Measurements from ENCODE around the gene UHMK1. TPM values are rescaled to one million over a fixed set of nuclear protein-coding genes. Genes with fewer than 3 reads are reported as not detected.

UHMK1 gene
- total RNA-seq, 1 donor from 2014 or later, result 43.5 TPM

DNA sequence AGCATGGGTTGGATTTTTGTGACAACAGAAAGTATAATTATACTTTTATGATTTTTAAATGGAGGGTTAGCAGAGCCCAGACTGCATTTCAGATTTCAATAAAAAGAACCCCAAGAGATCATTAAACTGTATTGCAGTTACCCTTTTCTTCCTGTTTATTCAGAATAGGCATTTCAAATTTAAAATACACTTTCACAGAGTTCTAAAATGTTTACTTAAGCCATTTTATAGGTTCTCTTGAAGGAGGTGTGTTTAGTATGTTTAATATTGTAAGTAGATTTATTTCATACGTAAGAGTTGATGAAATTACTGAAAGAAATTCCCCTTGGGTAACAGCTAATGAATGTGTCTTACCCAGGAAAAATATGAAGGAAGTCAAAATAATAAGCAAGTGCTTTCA is 81.3 kb downstream of the UHMK1 start:
- H4K20me1 ChIP-seq (ENCODE audit: insufficient read depth, low read length), result peaks cover 39% of the 10 kb centered on the region
- Mint-ChIP-seq H3K27me3 (ENCODE audit: low read depth, unreplicated experiment) (no peaks in the 10 kb centered on the region), H3K4me1 (ENCODE audit: low read depth, unreplicated experiment) (no peaks in the 10 kb centered on the region), H3K36me3 (ENCODE audit: low read depth, unreplicated experiment) (peaks cover 4% of the 10 kb centered on the region), H3K9me3 (ENCODE audit: unreplicated experiment) (no peaks in the 10 kb centered on the region), H3K4me3 (ENCODE audit: unreplicated experiment) (no peak overlapping the region), H3K27ac (ENCODE audit: unreplicated experiment) (no peak overlapping the region)
- H3K9ac ChIP-seq (ENCODE audit: low read length), result no peak overlapping the region
- no peak overlapping the region for H3K4me2 ChIP-seq (ENCODE audit: low read length)
- no peaks in the 10 kb centered on the region for H3K9me3 ChIP-seq (ENCODE audit: insufficient read depth, low read depth, low read length)
- peaks cover 70% of the 10 kb centered on the region for H3K79me2 ChIP-seq (ENCODE audit: insufficient read depth, low read length)
- no peak overlapping the region for H3K4me3 ChIP-seq (ENCODE audit: insufficient read depth, low read depth, low read length)
- TF ChIP-seq CTCF (IDR thresholded peaks at IDR 0.05; ENCODE audit: insufficient read depth, low read depth, low read length) (no peak), EZH2 (IDR thresholded peaks at IDR 0.05; ENCODE audit: insufficient read depth, low read length) (no peak)
- no peaks in the 10 kb centered on the region for H3K4me1 ChIP-seq (ENCODE audit: insufficient read depth, low read length)
- FAIRE-seq, result no peak
- peaks cover 46% of the 10 kb centered on the region for H3K36me3 ChIP-seq (ENCODE audit: insufficient read depth, low read length)
- no peaks in the 10 kb centered on the region for H3K27me3 ChIP-seq (ENCODE audit: insufficient read depth, low read length)
- no peak overlapping the region for H3K27ac ChIP-seq (ENCODE audit: low read depth, low read length)
- DNase-seq (ENCODE audit: low read depth), result no peak
- H2AFZ ChIP-seq (ENCODE audit: low read depth, low read length), result no peak overlapping the region

Other genes starting within 250 kb of the UHMK1 start
- not detected in 2 replicates for gene SPATA46, start 121.0 kb upstream of the UHMK1 start, total RNA-seq
- gene C1orf226, start 116.1 kb upstream of the UHMK1 start, total RNA-seq, result 0.73 and 0.89 TPM in 2 replicates
- gene SH2D1B, start 85.7 kb upstream of the UHMK1 start, total RNA-seq, result not detected in 2 replicates
- gene UAP1, start 63.9 kb downstream of the UHMK1 start, total RNA-seq, result 88.8 and 103 TPM in 2 replicates
- 15.3 and 23.2 TPM in 2 replicates for gene DDR2, start 134.6 kb downstream of the UHMK1 start, total RNA-seq

Measured in astrocyte (in vitro differentiated cells and primary cell).